Esophagus muscularis mucosa (tissue), 4 donors: ENCODE results near the gene ZBTB7C. TPM values are rescaled to one million over a fixed set of nuclear protein-coding genes. Genes with fewer than 3 reads are reported as not detected.

Experiments
- DNase-seq: peaks from one replicate; pipeline ENCODE4 v3.0.0-alpha.2; 2017; ENCODE audit errors: extremely low spot score
- H3K27ac ChIP-seq, 4 donors: fragments of 200-600 bp; sonication (generic); replicated peaks in 1 of 4; 1 replicate in 3 of 4; 2 replicates in 1 of 4; pipeline ENCODE4 v1.5.1; 2016 to 2019; ENCODE audit warnings: mild to moderate bottlenecking in 1 of 4
- H3K27me3 ChIP-seq, 4 donors: fragments of 200-600 bp; sonication (generic); one replicate each; pipeline versions ENCODE4 v1.5.1 to v1.6.0; 2016 to 2019
- H3K36me3 ChIP-seq, 4 donors: fragments of 200-600 bp; sonication (generic); one replicate each; pipeline ENCODE4 v1.5.1; 2016 to 2019
- H3K4me1 ChIP-seq, 4 donors: fragments of 200-600 bp; sonication (generic); one replicate each; pipeline ENCODE4 v1.5.1; 2016 to 2019
- H3K4me3 ChIP-seq, 4 donors: fragments of 200-600 bp; sonication (generic); 1 replicate in 2 of 4; 2 replicates in 2 of 4; pipeline ENCODE4 v1.5.1; 2016 to 2019; ENCODE audit warnings: mild to moderate bottlenecking in 4 of 4, moderate library complexity in 1 of 4
- H3K9me3 ChIP-seq, 4 donors: fragments of 200-600 bp; sonication (generic); 1 replicate in 3 of 4; 2 replicates in 1 of 4; pipeline ENCODE4 v1.5.1; 2016 to 2019
- CTCF ChIP-seq, 3 experiments: fragments of 200-600 bp in 2 of 3; fragments of 450-650 bp in 1 of 3; sonication (generic) in 2 of 3; IDR thresholded peaks; one replicate each; pipeline ENCODE4 v1.5.1; 2017 to 2019; ENCODE audit warnings: antibody characterized with exemption in 3 of 3, mild to moderate bottlenecking in 2 of 3, moderate library complexity in 1 of 3
- EP300 ChIP-seq: sonication (generic); formaldehyde crosslinking; IDR thresholded peaks from one replicate; pipeline ENCODE4 v1.6.1; 2017; ENCODE audit warnings: antibody characterized with exemption
- POLR2A ChIP-seq: fragments of 450-650 bp; IDR thresholded peaks from one replicate; pipeline ENCODE4 v1.6.1; 2017; ENCODE audit warnings: antibody characterized with exemption, moderate library complexity, mild to moderate bottlenecking, low read depth
- POLR2AphosphoS5 ChIP-seq, 2 donors: sonication (generic); formaldehyde crosslinking; IDR thresholded peaks; one replicate each; pipeline ENCODE4 v1.6.1; 2017; ENCODE audit warnings: antibody characterized with exemption in 2 of 2
- WGBS: methylation state at CpG from one replicate; pipeline ENCODE4 v1.1.5; 2018; 5-methylcytosine and 5-hydroxymethylcytosine counted together
- intact Hi-C: fragments of 100-400 bp; cut with DNase I; formaldehyde crosslinking; loops from one replicate; pipeline ENCODE4 v1.15.1; 2023
- total RNA-seq, 4 donors: library from RNA; depleted of rRNA; stranded (reverse); fragments of >200 nt; gene quantifications; one replicate each; pipeline versions ENCODE4 v1.1.0 to v1.2.1, GENCODE V29; 2016

ZBTB7C gene
- total RNA-seq, 4 donors from 2014 or later = 6.3 to 13.2 (median 9.1) TPM

GRCh38 chr18:48161911-48162698, 247.1 kb downstream of the ZBTB7C start:
- peak overlapping the region; percentile 63 to 82 (median 76) for H3K4me3 ChIP-seq
- no peaks in the 10 kb centered on the region for H3K36me3 ChIP-seq
- intact Hi-C loops = loop anchor here (5.0 kb wide), 1 partner anchor 250 kb away; no protein-coding TSS in a partner anchor
- peaks cover 16 to 48% (median 37%) of the 10 kb centered on the region in 4 donors for H3K4me1 ChIP-seq
- 18% methylated on average over 7 of the region's 38 CpGs for WGBS
- peak overlapping the region; percentile 90 to 94 (median 92) for H3K27ac ChIP-seq
- no peak for DNase-seq
- H3K9me3 ChIP-seq = no peaks in the 10 kb centered on the region
- no peak for TF ChIP-seq POLR2A
- no peak for TF ChIP-seq POLR2AphosphoS5 (IDR thresholded peaks at IDR 0.05)
- H3K27me3 ChIP-seq = no peaks in the 10 kb centered on the region

- intact Hi-C loops = loop anchor here (5.0 kb wide), 1 partner anchor 251 kb away; no protein-coding TSS in a partner anchor
- 2% methylated on average over 26 of the region's 53 CpGs for WGBS
These were observed 247.8 kb downstream of the ZBTB7C start for GRCh38 chr18:48161191-48161910.

GRCh38 chr18:48160622-48161021, 248.6 kb downstream of the ZBTB7C start:
- DNase-seq = no peak
- Histone ChIP-seq H3K27ac (peak overlapping the region; percentile 90 to 94 (median 92)), H3K36me3 (no peaks in the 10 kb centered on the region), H3K27me3 (no peaks in the 10 kb centered on the region), H3K9me3 (no peaks in the 10 kb centered on the region), H3K4me3 (peak overlapping the region; percentile 63 to 82 (median 76)), H3K4me1 (peaks cover 10 to 41% (median 29%) of the 10 kb centered on the region in 4 donors)
- no peak for TF ChIP-seq POLR2A
- TF ChIP-seq CTCF (IDR thresholded peaks at IDR 0.05) = no peak
- TF ChIP-seq POLR2AphosphoS5 (IDR thresholded peaks at IDR 0.05) = no peak
- TF ChIP-seq EP300 = no peak
- 57% methylated on average over 4 of the region's 4 CpGs for WGBS
- intact Hi-C loops = loop anchor here (5.0 kb wide), 1 partner anchor 252 kb away; no protein-coding TSS in a partner anchor

More at GRCh38 chr18:48161191-48161910, 247.8 kb downstream of the ZBTB7C start:
- H3K27ac ChIP-seq = peak overlapping the region; percentile 90 to 94 (median 92)
- TF ChIP-seq EP300 (no peak), POLR2AphosphoS5 (IDR thresholded peaks at IDR 0.05) (peak; percentile 40 to 76)
- no peak for DNase-seq
- no peaks in the 10 kb centered on the region for H3K27me3 ChIP-seq
- no peaks in the 10 kb centered on the region for H3K9me3 ChIP-seq
- peaks cover 11 to 41% (median 30%) of the 10 kb centered on the region in 4 donors for H3K4me1 ChIP-seq
- H3K4me3 ChIP-seq = peak overlapping the region; percentile 63 to 82 (median 76)
- no peaks in the 10 kb centered on the region for H3K36me3 ChIP-seq

- no peak for DNase-seq
- Histone ChIP-seq H3K9me3 (no peaks in the 10 kb centered on the region), H3K27me3 (no peaks in the 10 kb centered on the region), H3K27ac (no peak overlapping the region), H3K4me3 (no peak overlapping the region), H3K4me1 (peaks cover 10 to 43% (median 35%) of the 10 kb centered on the region in 4 donors), H3K36me3 (no peaks in the 10 kb centered on the region)
- 92% methylated on average over 7 of the region's 7 CpGs for WGBS
- intact Hi-C loops = loop anchor here (5.0 kb wide), 1 partner anchor 252 kb away; no protein-coding TSS in a partner anchor
- TF ChIP-seq EP300 (no peak), POLR2AphosphoS5 (IDR thresholded peaks at IDR 0.05) (no peak), CTCF (IDR thresholded peaks at IDR 0.05) (no peak), POLR2A (no peak)
These were observed 249.4 kb downstream of the ZBTB7C start for GRCh38 chr18:48159816-48160215.

GRCh38 chr18:48158721-48159120, 250.5 kb downstream of the ZBTB7C start:
- WGBS = 92% methylated on average over 5 of the region's 5 CpGs
- DNase-seq = no peak
- TF ChIP-seq CTCF (IDR thresholded peaks at IDR 0.05) = no peak
- TF ChIP-seq POLR2AphosphoS5 (IDR thresholded peaks at IDR 0.05) = no peak
- TF ChIP-seq EP300 = no peak
- no peak for TF ChIP-seq POLR2A
- Histone ChIP-seq H3K9me3 (no peaks in the 10 kb centered on the region), H3K36me3 (no peaks in the 10 kb centered on the region), H3K27me3 (no peaks in the 10 kb centered on the region), H3K27ac (no peak overlapping the region), H3K4me3 (no peak overlapping the region), H3K4me1 (peaks cover 16 to 54% (median 45%) of the 10 kb centered on the region in 4 donors)
- intact Hi-C loops = no loop called here
